GM21619 (cell line): Measurements from ENCODE around the gene TWIST1.

Experiments
- ATAC-seq: cut with Tn5 transposase; IDR thresholded peaks from one replicate; pipeline ENCODE4 v1.9.1; 2021; ENCODE audit not compliant: unreplicated experiment

TWIST1 gene

GRCh38 chr7:19113855-19114550 is 3.4 kb downstream of the TWIST1 start:
- ATAC-seq, result no peak

DNA sequence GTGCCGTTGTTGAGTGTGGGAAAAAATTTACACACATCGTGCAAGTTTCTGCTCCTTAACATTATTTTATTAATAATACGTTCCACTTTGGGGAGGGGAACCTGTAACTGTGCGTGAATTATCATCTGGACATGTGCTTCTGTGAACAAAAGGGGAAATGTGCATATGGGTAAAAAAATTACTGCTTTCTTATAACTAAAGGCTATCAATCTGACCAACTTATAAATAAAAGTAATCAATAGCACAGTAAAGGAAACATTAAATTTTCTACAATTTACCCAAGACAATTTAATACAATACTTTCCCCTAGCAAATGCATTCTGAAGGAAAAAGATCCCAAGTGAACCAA is 4.5 kb downstream of the TWIST1 start:
- no peak for ATAC-seq

GRCh38 chr7:19112274-19113001 is 5.0 kb downstream of the TWIST1 start:
- ATAC-seq, result no peak

DNA sequence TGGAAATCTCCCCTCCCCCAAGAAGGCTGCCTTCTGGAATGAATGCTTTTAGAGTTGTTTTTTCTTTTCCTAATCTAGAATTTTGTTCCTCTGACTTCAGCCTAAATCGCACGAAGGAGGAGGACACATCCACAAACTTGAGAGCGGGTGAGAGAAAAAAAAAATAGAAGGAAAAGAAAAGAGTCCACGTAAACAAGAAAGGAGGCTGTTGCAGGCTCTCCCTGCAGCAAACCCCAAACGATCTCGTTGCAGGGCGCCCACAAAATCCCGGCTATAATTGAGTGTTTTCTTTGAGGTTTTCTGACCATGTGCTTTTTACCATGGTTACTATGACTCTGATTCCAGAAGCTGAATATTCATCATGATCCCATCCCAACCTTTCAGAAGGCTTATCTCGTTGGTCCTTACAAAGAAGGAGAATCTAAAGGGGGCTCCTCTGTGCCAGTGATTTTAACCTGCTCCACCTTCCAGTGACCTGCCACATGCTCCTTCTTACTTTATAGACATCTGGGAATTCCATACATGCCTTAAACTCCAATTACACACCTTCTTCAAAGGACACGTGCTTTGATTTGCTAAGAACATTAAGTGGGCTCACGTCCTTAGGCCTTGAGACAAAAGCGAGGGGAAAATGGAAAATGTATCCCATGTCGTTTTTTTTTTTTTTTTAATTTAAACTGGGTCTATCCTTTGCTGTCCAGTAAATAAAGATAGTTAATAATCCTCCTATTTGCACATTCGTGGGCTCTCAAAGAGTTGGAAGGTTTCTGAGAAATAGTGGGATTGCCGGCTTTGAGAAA is 5.8 kb downstream of the TWIST1 start:
- no peak for ATAC-seq

GRCh38 chr7:19110776-19111175 is 6.7 kb downstream of the TWIST1 start:
- no peak for ATAC-seq

DNA sequence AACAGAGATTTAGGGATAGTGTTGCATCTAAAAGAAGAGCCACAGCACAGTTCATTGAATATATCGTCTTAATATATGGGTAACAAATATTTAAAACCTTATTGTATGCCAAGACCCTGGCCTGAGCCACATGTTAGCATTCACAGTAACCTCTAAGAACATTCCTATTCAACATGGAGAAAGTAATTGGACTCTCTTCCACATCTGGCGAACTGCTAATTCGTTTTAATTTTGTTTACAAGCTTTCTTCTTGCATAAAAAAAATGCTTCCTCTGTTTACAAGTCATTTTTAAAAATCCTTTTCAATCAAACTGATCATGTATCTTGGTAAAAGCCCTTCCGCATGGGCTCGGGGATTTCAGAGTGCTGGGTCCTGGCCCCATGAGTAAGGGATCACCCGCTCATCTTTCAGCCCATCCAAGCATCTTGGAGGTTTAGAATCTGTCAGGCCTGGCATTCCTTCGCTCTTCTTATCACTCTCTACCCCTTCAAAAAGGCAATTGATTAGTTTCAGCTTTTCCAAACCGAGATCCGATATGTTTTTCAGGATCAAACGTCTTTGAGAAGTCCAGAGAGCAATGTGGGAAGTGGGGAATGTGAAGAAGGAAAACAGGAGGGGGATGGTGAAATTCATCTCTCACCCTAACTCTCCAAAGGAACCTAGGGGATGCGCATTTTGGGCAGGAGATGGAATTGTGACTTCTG is 7.3 kb downstream of the TWIST1 start:
- ATAC-seq, result no peak

DNA sequence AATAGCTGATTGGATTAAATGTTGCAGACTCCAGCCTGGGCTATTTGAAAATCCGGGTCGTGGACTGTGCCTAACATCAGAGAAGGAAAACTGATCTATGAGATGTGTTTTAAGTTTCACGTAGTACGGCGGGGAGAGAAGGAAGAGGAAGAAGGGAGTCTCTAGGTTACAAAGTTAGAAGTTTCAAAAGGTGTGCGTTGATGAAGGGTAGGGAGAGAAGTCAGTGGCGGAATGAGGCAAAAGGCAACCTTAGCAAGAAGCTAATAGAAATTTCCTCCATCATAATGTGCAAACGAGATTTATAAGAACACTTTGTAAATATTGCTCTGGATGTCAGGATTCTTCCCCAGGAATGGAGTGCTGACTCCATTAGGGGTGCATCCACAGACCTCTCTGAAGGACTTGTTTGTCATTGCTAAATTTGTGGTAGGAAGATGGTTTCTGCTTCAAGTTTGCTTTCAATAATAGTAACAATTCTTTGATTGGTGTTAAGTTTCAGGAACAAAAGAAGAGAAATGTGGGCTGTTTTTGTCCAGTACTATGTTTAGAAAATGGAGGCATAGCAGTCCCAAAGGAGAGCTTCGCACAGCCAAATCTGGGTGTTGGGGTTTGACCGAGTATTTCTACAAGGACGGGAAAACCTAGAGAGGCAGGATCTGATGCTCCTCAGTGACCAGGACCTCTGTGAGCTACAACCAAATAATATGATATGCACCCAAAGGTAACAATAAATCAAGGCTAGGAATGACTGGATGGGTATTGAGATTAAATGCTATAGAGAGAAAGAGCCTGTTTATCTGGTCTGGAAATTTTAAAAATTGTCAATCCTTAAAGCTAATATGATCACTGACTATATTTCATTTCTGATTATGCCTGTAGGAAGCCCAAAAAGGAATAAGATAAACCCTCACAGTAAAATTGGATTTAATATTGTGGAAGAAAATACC is 8.2 kb downstream of the TWIST1 start:
- ATAC-seq, result no peak

- no peak for ATAC-seq
Measured at GRCh38 chr7:19107356-19108146, 9.9 kb downstream of the TWIST1 start.

- ATAC-seq, result no peak
Measured at GRCh38 chr7:19107081-19107355, 10.4 kb downstream of the TWIST1 start.

- ATAC-seq, result no peak
Measured at GRCh38 chr7:19106241-19107080, 11.0 kb downstream of the TWIST1 start.

DNA sequence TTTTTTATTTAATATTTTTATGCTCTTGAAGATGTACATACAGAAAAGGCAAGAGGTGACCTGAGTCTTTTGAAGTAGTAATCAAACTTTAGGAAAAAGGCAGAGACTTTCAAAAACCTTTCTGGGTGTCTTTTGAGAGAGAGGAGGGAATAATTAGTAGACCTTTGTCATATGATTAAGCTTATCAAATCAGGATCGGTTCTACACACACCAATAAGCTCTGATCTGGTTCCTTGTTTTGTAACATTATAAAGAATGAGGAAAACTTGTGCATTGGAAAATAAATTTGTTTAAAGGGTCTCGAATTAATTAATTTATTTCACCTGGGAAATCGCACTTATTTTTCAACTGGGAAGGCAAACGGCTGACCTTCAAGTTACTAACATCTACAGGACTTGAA is 11.9 kb downstream of the TWIST1 start:
- no peak for ATAC-seq

DNA sequence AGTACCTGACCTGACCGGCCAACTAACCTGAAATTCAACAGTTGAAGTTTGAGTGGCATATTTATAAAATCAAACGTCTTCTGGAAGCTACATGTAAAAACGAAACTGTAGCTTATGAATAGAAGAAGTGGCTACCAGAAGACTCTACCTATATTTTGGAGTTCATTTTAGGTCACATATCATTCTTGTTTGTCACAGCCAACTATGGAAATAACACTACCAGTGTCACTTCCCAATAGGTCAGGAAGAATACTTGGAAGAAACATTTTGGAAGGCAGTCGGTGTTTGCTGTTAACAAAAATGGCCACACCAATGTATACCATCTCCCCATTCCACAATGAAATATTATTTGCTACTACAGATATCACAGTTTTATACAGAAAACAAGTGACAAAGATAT is 12.6 kb downstream of the TWIST1 start:
- no peak for ATAC-seq

- no peak for ATAC-seq
Measured at GRCh38 chr7:19102884-19103283, 14.6 kb downstream of the TWIST1 start.

GRCh38 chr7:19101909-19102308 is 15.5 kb downstream of the TWIST1 start:
- no peak for ATAC-seq

DNA sequence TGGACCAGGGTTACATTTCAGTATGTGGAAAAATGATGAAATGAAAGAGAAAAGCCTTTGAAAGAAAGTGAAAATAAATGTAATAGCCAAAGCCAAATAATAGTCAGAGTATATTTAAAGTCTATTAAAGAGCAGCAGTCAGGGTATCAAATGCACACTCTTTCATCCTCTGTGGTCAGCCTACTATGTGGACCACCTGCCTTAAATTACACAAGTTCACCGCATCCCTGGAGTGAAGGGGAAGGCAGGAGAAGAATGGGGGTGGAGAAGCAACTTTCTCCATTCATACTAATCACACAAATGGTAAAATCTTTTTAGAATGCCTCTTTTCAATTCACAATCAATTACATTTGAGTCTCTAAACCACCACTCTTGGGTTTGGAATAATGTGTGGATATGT is 16.0 kb downstream of the TWIST1 start:
- no peak for ATAC-seq

DNA sequence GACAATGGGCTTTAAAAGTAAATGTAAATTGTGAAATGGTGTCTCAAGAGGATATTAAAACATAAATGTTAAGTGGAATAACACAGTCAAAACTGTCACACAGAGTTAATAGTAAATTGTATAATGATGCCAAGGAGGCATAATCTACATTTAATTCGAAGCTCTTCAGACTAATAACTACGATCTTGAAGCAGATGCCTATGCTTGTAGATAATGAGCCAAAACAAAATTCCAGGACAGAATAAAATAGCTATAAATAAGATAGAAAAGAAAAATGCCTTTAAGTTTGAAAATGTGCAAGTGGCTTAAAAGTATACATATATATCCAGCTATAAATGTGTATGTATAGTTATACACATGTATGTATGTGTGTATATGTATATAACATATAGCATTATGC is 17.5 kb downstream of the TWIST1 start:
- ATAC-seq, result no peak

- no peak for ATAC-seq
Measured at GRCh38 chr7:19099194-19099593, 18.2 kb downstream of the TWIST1 start.

DNA sequence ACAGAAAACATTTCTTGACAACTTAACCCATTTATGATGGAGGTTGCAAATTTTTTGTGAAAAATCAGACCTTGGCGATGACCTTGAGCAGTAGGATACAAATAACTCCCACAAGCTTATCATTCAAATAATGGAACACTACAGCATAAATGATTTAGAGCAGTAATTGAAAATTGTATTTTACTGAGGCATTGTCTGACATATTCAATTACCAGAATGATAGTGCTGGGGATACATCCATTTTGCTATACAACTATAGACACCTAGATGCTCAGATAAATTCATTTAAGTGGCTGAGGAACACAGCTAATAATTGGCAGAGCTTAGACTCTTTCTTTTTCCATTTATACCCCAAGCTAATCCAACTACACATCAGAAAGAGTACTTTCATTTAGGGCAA is 18.9 kb downstream of the TWIST1 start:
- no peak for ATAC-seq
